22Rv1 (cell line): ENCODE data around the gene CMIP.

Experiments
- CTCF ChIP-seq: fragments of 450-650 bp; IDR thresholded peaks from 2 replicates; pipeline ENCODE4 v1.5.1; 2017; ENCODE audit warnings: mild to moderate bottlenecking
- ZFX ChIP-seq: fragments of 450-650 bp; IDR thresholded peaks from 2 replicates; pipeline ENCODE4 v1.6.1; 2017; ENCODE audit warnings: antibody characterized with exemption, borderline replicate concordance

GRCh38 chr16:81696166-81696960 is 251.8 kb downstream of the CMIP start:
- no peak for TF ChIP-seq CTCF
- no peak for TF ChIP-seq ZFX
